Endothelial cell of umbilical vein (primary cell): ENCODE data around the gene OPRD1.

ENCODE experiments used
- CTCF ChIP-seq, 2 donors: IDR thresholded peaks; 1 replicate in 1 of 2; 2 replicates in 1 of 2; pipeline ENCODE4 v1.5.1; 2011; ENCODE audit warnings: low read length in 2 of 2, mild to moderate bottlenecking in 2 of 2, moderate library complexity in 2 of 2, control low read depth in 1 of 2, inconsistent platforms in 1 of 2, low read depth in 1 of 2; ENCODE audit not compliant: insufficient read depth in 1 of 2; ENCODE audit errors: extremely low read depth in 1 of 2
- FOS ChIP-seq: IDR thresholded peaks from 2 replicates; pipeline ENCODE4 v1.6.1; 2011; ENCODE audit warnings: mild to moderate bottlenecking, low read length, moderate library complexity, borderline replicate concordance; ENCODE audit not compliant: insufficient read depth
- POLR2A ChIP-seq: IDR thresholded peaks from 2 replicates; pipeline ENCODE4 v1.6.1; 2012; ENCODE audit warnings: low read depth, mild to moderate bottlenecking, control low read depth, low read length

- no peak for TF ChIP-seq CTCF (IDR thresholded peaks at IDR 0.05; ENCODE audit: extremely low read depth in 1 of 2, insufficient read depth in 1 of 2, low read depth in 1 of 2, low read length in 2 of 2)
- no peak for TF ChIP-seq POLR2A
- no peak for TF ChIP-seq FOS
Measured at GRCh38 chr1:28902738-28903137, 90.8 kb downstream of the OPRD1 start.
